HEK293 (cell line): ENCODE data around the gene ZNF80.

Experiments
- CTCF ChIA-PET: fragments of 350-600 bp; formaldehyde crosslinking; extraction: SDS; loops from one replicate; lab custom pipeline; 2021; ENCODE audit warnings: antibody characterized with exemption; lab: Yijun Ruan, JAX
- POLR2A ChIA-PET: fragments of 300-600 bp; formaldehyde crosslinking; extraction: SDS; loops from one replicate; lab custom pipeline; 2020; ENCODE audit warnings: antibody characterized with exemption, inconsistent platforms; lab: Yijun Ruan, JAX
- H3K27ac ChIP-seq: fragments of 200-500 bp; sonication (Bioruptor generic); 2 replicates; pipeline ENCODE4 v1.5.1; 2014; ENCODE audit warnings: low read depth, low read length, control low read depth, inconsistent platforms; ENCODE audit errors: extremely low read depth
- H3K36me3 ChIP-seq, 2 experiments: fragments of 200-500 bp in 1 of 2; sonication (Bioruptor generic) in 1 of 2; 1 replicate in 1 of 2; 2 replicates in 1 of 2; pipeline ENCODE4 v1.5.1; 2014 to 2017; ENCODE audit warnings: inconsistent platforms in 2 of 2, low read length in 2 of 2; ENCODE audit not compliant: control insufficient read depth in 2 of 2, insufficient read depth in 1 of 2
- H3K4me1 ChIP-seq: fragments of 200-500 bp; sonication (Bioruptor generic); 2 replicates; pipeline ENCODE4 v1.5.1; 2014; ENCODE audit warnings: mild to moderate bottlenecking, low read length, inconsistent platforms; ENCODE audit not compliant: control insufficient read depth, insufficient read depth
- H3K4me3 ChIP-seq: 2 replicates; pipeline ENCODE4 v1.5.1; 2011; ENCODE audit warnings: low read depth, mild to moderate bottlenecking, control low read depth, low read length, moderate library complexity
- H3K9me3 ChIP-seq: fragments of 200-500 bp; sonication (Bioruptor generic); 2 replicates; pipeline ENCODE4 v1.5.1; 2014; ENCODE audit warnings: low read depth, low read length, inconsistent platforms; ENCODE audit not compliant: control insufficient read depth, insufficient read depth
- BCL11A ChIP-seq: fragments of 450-650 bp; formaldehyde crosslinking; IDR thresholded peaks from 2 replicates; pipeline ENCODE4 v1.5.1; 2016; ENCODE audit warnings: low read depth, missing biosample characterization, missing genetic modification characterization
- EGR2 ChIP-seq: fragments of 450-650 bp; formaldehyde crosslinking; IDR thresholded peaks from 2 replicates; pipeline ENCODE4 v1.5.1; 2016; ENCODE audit warnings: low read depth, missing biosample characterization, missing genetic modification characterization
- GFI1B ChIP-seq: fragments of 450-650 bp; formaldehyde crosslinking; IDR thresholded peaks from 2 replicates; pipeline ENCODE4 v1.5.1; 2016; ENCODE audit warnings: missing biosample characterization, missing genetic modification characterization
- KLF1 ChIP-seq: fragments of 450-650 bp; formaldehyde crosslinking; IDR thresholded peaks from 2 replicates; pipeline ENCODE4 v1.5.1; 2016; ENCODE audit warnings: missing biosample characterization, missing genetic modification characterization
- KLF9 ChIP-seq: fragments of 450-650 bp; formaldehyde crosslinking; IDR thresholded peaks from 2 replicates; pipeline ENCODE4 v1.5.1; 2016; ENCODE audit warnings: missing biosample characterization, missing genetic modification characterization, low read depth
- MEIS1 ChIP-seq: sonication (generic); formaldehyde crosslinking; IDR thresholded peaks from 2 replicates; pipeline ENCODE4 v1.8.1; 2022; ENCODE audit warnings: missing genetic modification reagents, mild to moderate bottlenecking, borderline replicate concordance
- RBAK ChIP-seq: fragments of 450-650 bp; formaldehyde crosslinking; IDR thresholded peaks from 2 replicates; pipeline ENCODE4 v1.5.1; 2016; ENCODE audit warnings: missing biosample characterization, missing genetic modification characterization
- SALL2 ChIP-seq: fragments of 450-650 bp; formaldehyde crosslinking; IDR thresholded peaks from 2 replicates; pipeline ENCODE4 v1.5.0; 2017; ENCODE audit warnings: missing biosample characterization, mild to moderate bottlenecking, missing genetic modification characterization, borderline replicate concordance
- YY2 ChIP-seq: fragments of 450-650 bp; formaldehyde crosslinking; IDR thresholded peaks from 2 replicates; pipeline ENCODE4 v1.5.1; 2016; ENCODE audit warnings: missing biosample characterization, missing genetic modification characterization
- ZBTB48 ChIP-seq: fragments of 450-650 bp; formaldehyde crosslinking; IDR thresholded peaks from 2 replicates; pipeline ENCODE4 v1.5.1; 2016; ENCODE audit warnings: missing biosample characterization, missing genetic modification characterization
- ZBTB6 ChIP-seq: fragments of 450-650 bp; formaldehyde crosslinking; IDR thresholded peaks from 2 replicates; pipeline ENCODE4 v1.5.1; 2017; ENCODE audit warnings: missing biosample characterization, missing genetic modification characterization
- ZNF112 ChIP-seq: fragments of 450-650 bp; formaldehyde crosslinking; IDR thresholded peaks from 2 replicates; pipeline ENCODE4 v1.5.0; 2017; ENCODE audit warnings: missing biosample characterization, missing genetic modification characterization
- ZNF146 ChIP-seq: fragments of 450-650 bp; formaldehyde crosslinking; IDR thresholded peaks from 2 replicates; pipeline ENCODE4 v1.5.1; 2016; ENCODE audit warnings: missing biosample characterization, missing genetic modification characterization
- ZNF175 ChIP-seq: fragments of 450-650 bp; formaldehyde crosslinking; IDR thresholded peaks from 2 replicates; pipeline ENCODE4 v1.5.1; 2016; ENCODE audit warnings: missing biosample characterization, missing genetic modification characterization
- ZNF2 ChIP-seq: fragments of 450-650 bp; formaldehyde crosslinking; IDR thresholded peaks from 2 replicates; pipeline ENCODE4 v1.5.1; 2016; ENCODE audit warnings: missing biosample characterization, missing genetic modification characterization
- ZNF26 ChIP-seq: fragments of 450-650 bp; formaldehyde crosslinking; IDR thresholded peaks from 2 replicates; pipeline ENCODE4 v1.5.1; 2016; ENCODE audit warnings: missing biosample characterization, missing genetic modification characterization
- ZNF292 ChIP-seq: fragments of 450-650 bp; formaldehyde crosslinking; IDR thresholded peaks from 2 replicates; pipeline ENCODE4 v1.5.1; 2016; ENCODE audit warnings: low read depth, missing biosample characterization, missing genetic modification characterization, borderline replicate concordance
- ZNF510 ChIP-seq: fragments of 450-650 bp; formaldehyde crosslinking; IDR thresholded peaks from 2 replicates; pipeline ENCODE4 v1.5.1; 2018; ENCODE audit warnings: mild to moderate bottlenecking, missing genetic modification characterization, missing biosample characterization; ENCODE audit not compliant: insufficient replicate concordance
- ZNF548 ChIP-seq: fragments of 450-650 bp; formaldehyde crosslinking; IDR thresholded peaks from 2 replicates; pipeline ENCODE4 v1.5.1; 2016; ENCODE audit warnings: missing biosample characterization, missing genetic modification characterization
- ZNF549 ChIP-seq: fragments of 450-650 bp; IDR thresholded peaks from 2 replicates; pipeline ENCODE4 v1.5.1; 2018; ENCODE audit warnings: missing biosample characterization, missing genetic modification characterization, mild to moderate bottlenecking, inconsistent platforms, moderate library complexity
- ZNF660 ChIP-seq: fragments of 450-650 bp; IDR thresholded peaks from 2 replicates; pipeline ENCODE4 v1.5.1; 2018; ENCODE audit warnings: missing biosample characterization, mild to moderate bottlenecking, missing genetic modification characterization
- ZNF768 ChIP-seq: fragments of 450-650 bp; formaldehyde crosslinking; IDR thresholded peaks from 2 replicates; pipeline ENCODE4 v1.5.1; 2018; ENCODE audit warnings: missing biosample characterization, mild to moderate bottlenecking, missing genetic modification characterization
- ZNF777 ChIP-seq: fragments of 450-650 bp; formaldehyde crosslinking; IDR thresholded peaks from 2 replicates; pipeline ENCODE4 v1.5.1; 2017; ENCODE audit warnings: missing biosample characterization, missing genetic modification characterization, borderline replicate concordance
- ZNF785 ChIP-seq: fragments of 450-650 bp; formaldehyde crosslinking; IDR thresholded peaks from 2 replicates; pipeline ENCODE4 v1.5.1; 2016; ENCODE audit warnings: missing biosample characterization, missing genetic modification characterization
- ZNF792 ChIP-seq: fragments of 450-650 bp; formaldehyde crosslinking; IDR thresholded peaks from 2 replicates; pipeline ENCODE4 v1.5.1; 2016; ENCODE audit warnings: missing biosample characterization, missing genetic modification characterization

The ZNF80 gene

GRCh38 chr3:114227076-114227475 lies 10.3 kb downstream of the ZNF80 start:
- TF ChIP-seq KLF9 (tag by site-specific recombination), result no peak
- no peak for TF ChIP-seq ZNF549 (tag by site-specific recombination)
- TF ChIP-seq ZNF777, result no peak
- no peak for TF ChIP-seq EGR2 (tag by site-specific recombination)
- no peak for TF ChIP-seq ZBTB6
- no peak for TF ChIP-seq YY2 (tag by site-specific recombination)
- TF ChIP-seq ZNF792 (tag by site-specific recombination), result no peak
- TF ChIP-seq ZNF146 (tag by site-specific recombination), result no peak
- TF ChIP-seq ZNF510 (tag by site-specific recombination), result no peak
- TF ChIP-seq ZNF175 (tag by site-specific recombination), result no peak
- no peak for TF ChIP-seq ZNF785
- TF ChIP-seq ZNF2, result no peak
- TF ChIP-seq SALL2 (tag by site-specific recombination), result no peak
- no peak for TF ChIP-seq ZNF548 (tag by site-specific recombination)
- no peak for TF ChIP-seq MEIS1
- no peak for TF ChIP-seq KLF1 (tag by site-specific recombination)
- no peak for TF ChIP-seq GFI1B (tag by site-specific recombination)
- TF ChIP-seq ZNF26 (tag by site-specific recombination), result no peak
- no peak for TF ChIP-seq RBAK (tag by site-specific recombination)
- TF ChIP-seq ZNF292, result no peak
- POLR2A ChIA-PET, result no interaction called here
- no peaks in the 10 kb centered on the region for H3K9me3 ChIP-seq
- H3K27ac ChIP-seq, result no peak overlapping the region
- H3K36me3 ChIP-seq, result no peaks in the 10 kb centered on the region
- no peaks in the 10 kb centered on the region for H3K4me1 ChIP-seq
- no peak overlapping the region for H3K4me3 ChIP-seq
- CTCF ChIA-PET, result interaction anchor here (0.5 to 1.9 kb wide), 3 partner anchors 12 to 21 kb away, joined by 3 to 4 read pairs (median 3); no protein-coding TSS in a partner anchor

- Histone ChIP-seq H3K9me3 (no peaks in the 10 kb centered on the region), H3K36me3 (no peaks in the 10 kb centered on the region), H3K4me1 (no peaks in the 10 kb centered on the region), H3K27ac (no peak overlapping the region), H3K4me3 (no peak overlapping the region)
- CTCF ChIA-PET, result no interaction called here
- POLR2A ChIA-PET, result no interaction called here
- no peak for TF ChIP-seq ZNF112 (tag by site-specific recombination)
- no peak for TF ChIP-seq ZNF660 (tag by site-specific recombination)
- TF ChIP-seq BCL11A (tag by site-specific recombination), result no peak
- no peak for TF ChIP-seq ZNF768 (tag by site-specific recombination)
- TF ChIP-seq ZNF175 (tag by site-specific recombination), result no peak
- no peak for TF ChIP-seq ZBTB48
These were observed 11.1 kb downstream of the ZNF80 start for GRCh38 chr3:114226313-114226712.
